IMR-90 (cell line): ENCODE measurements around the gene CAPN10. TPM values are rescaled to one million over a fixed set of nuclear protein-coding genes. Genes with fewer than 3 reads are reported as not detected.
"Not testable (repeated sequence)": the region's sequence is repeated elsewhere in the genome, so short reads cannot be mapped to it uniquely, and the experiment has no call there.

ENCODE experiments used
- ATAC-seq: fragments of 200-7000 bp; cut with Tn5 transposase; 2 replicates; pipeline ENCODE4 v1.9.1; 2020; ENCODE audit warnings: low read depth, mild to moderate bottlenecking, moderate library complexity
- BruUV-seq: library from RNA; stranded (reverse); fragments of 400-500 nt; replicated peaks from 2 replicates; lab custom pipeline; 2021; lab: Mats Ljungman, UMichigan
- CTCF ChIA-PET: fragments of 300-600 bp; formaldehyde crosslinking; extraction: SDS; loops from one replicate; lab custom pipeline; 2021; ENCODE audit warnings: antibody characterized with exemption; lab: Yijun Ruan, JAX
- POLR2A ChIA-PET: fragments of 300-600 bp; sonication (Branson Sonifier 250); formaldehyde crosslinking; loops from one replicate; lab custom pipeline; 2022; ENCODE audit warnings: antibody characterized with exemption; ENCODE audit not compliant: unreplicated experiment; lab: Charles Lee
- DNase-seq: peaks from one replicate; pipeline ENCODE4 v3.0.0; 2013
- H2AFZ ChIP-seq: replicated peaks from 2 replicates; pipeline ENCODE3; 2013; ENCODE audit warnings: low read length, mild to moderate bottlenecking; ENCODE audit not compliant: poor library complexity
- H2AK5ac ChIP-seq: 2 replicates; pipeline ENCODE4 v1.6.1; 2013; ENCODE audit warnings: low read depth, low read length, inconsistent platforms
- H2AK9ac ChIP-seq: replicated peaks from 2 replicates; pipeline ENCODE3; 2013; ENCODE audit warnings: mild to moderate bottlenecking, low read depth, low read length, moderate library complexity; ENCODE audit not compliant: poor library complexity
- H2BK120ac ChIP-seq: 2 replicates; pipeline ENCODE4 v1.6.1; 2013; ENCODE audit warnings: low read depth, low read length, inconsistent platforms
- H2BK15ac ChIP-seq: 3 replicates; pipeline ENCODE4 v1.6.1; 2013; ENCODE audit warnings: low read depth, low read length, inconsistent platforms
- H2BK20ac ChIP-seq: 2 replicates; pipeline ENCODE4 v1.6.1; 2013; ENCODE audit warnings: low read depth, mild to moderate bottlenecking, inconsistent platforms, low read length, moderate library complexity
- H2BK5ac ChIP-seq: 2 replicates; pipeline ENCODE4 v1.6.1; 2013; ENCODE audit warnings: mild to moderate bottlenecking, low read depth, low read length, inconsistent platforms; ENCODE audit not compliant: poor library complexity, severe bottlenecking
- H3K14ac ChIP-seq: replicated peaks from 2 replicates; pipeline ENCODE4 v1.6.1; 2013; ENCODE audit warnings: low read depth, low read length, inconsistent platforms
- H3K18ac ChIP-seq: 2 replicates; pipeline ENCODE4 v1.6.1; 2013; ENCODE audit warnings: low read depth, low read length, control low read depth
- H3K23ac ChIP-seq: 2 replicates; pipeline ENCODE4 v1.6.1; 2013; ENCODE audit warnings: low read depth, low read length, inconsistent platforms
- H3K27ac ChIP-seq: 2 replicates; pipeline ENCODE4 v1.5.1; 2013; ENCODE audit warnings: mild to moderate bottlenecking, control low read depth, low read length; ENCODE audit not compliant: insufficient read depth
- H3K27me3 ChIP-seq: 2 replicates; pipeline ENCODE4 v1.6.1; 2013; ENCODE audit warnings: low read length; ENCODE audit not compliant: control insufficient read depth, insufficient read depth
- H3K36me3 ChIP-seq: 2 replicates; pipeline ENCODE4 v1.6.1; 2013; ENCODE audit warnings: low read length, mixed read lengths; ENCODE audit not compliant: control insufficient read depth, insufficient read depth
- H3K4ac ChIP-seq: 2 replicates; pipeline ENCODE4 v1.6.1; 2013; ENCODE audit warnings: low read depth, low read length, inconsistent platforms
- H3K4me1 ChIP-seq: 2 replicates; pipeline ENCODE4 v1.6.1; 2013; ENCODE audit warnings: low read length, mixed read lengths; ENCODE audit not compliant: control insufficient read depth, insufficient read depth
- H3K4me2 ChIP-seq: 2 replicates; pipeline ENCODE4 v1.6.1; 2013; ENCODE audit warnings: low read depth, mild to moderate bottlenecking, control low read depth, low read length, moderate library complexity
- H3K4me3 ChIP-seq: 2 replicates; pipeline ENCODE4 v1.5.1; 2013; ENCODE audit warnings: low read depth, mild to moderate bottlenecking, control low read depth, low read length, moderate library complexity; ENCODE audit not compliant: insufficient read depth
- H3K56ac ChIP-seq: 2 replicates; pipeline ENCODE4 v1.6.1; 2013; ENCODE audit warnings: low read length, inconsistent platforms; ENCODE audit not compliant: insufficient read depth; ENCODE audit errors: extremely low read depth
- H3K79me1 ChIP-seq, 2 experiments: 2 replicates each; pipeline ENCODE4 v1.6.1; 2013; ENCODE audit warnings: low read length in 2 of 2, inconsistent platforms in 1 of 2, low read depth in 1 of 2
- H3K9ac ChIP-seq: 2 replicates; pipeline ENCODE4 v1.6.1; 2013; ENCODE audit warnings: low read depth, low read length, control low read depth
- H3K9me1 ChIP-seq: 2 replicates; pipeline ENCODE4 v1.6.1; 2013; ENCODE audit warnings: low read length, inconsistent platforms; ENCODE audit not compliant: insufficient read depth
- H3K9me3 ChIP-seq: 2 replicates; pipeline ENCODE4 v1.6.1; 2013; ENCODE audit warnings: low read length; ENCODE audit not compliant: control insufficient read depth, insufficient read depth
- H4K20me1 ChIP-seq: 2 replicates; pipeline ENCODE4 v1.6.1; 2013; ENCODE audit warnings: low read length, inconsistent platforms; ENCODE audit not compliant: insufficient read depth
- H4K5ac ChIP-seq: 2 replicates; pipeline ENCODE4 v1.6.1; 2013; ENCODE audit warnings: mild to moderate bottlenecking, low read depth, low read length, control low read depth
- H4K8ac ChIP-seq, 2 experiments: 2 replicates each; pipeline ENCODE4 v1.6.1; 2013; ENCODE audit warnings: low read depth in 2 of 2, low read length in 2 of 2, control low read depth in 1 of 2, inconsistent platforms in 1 of 2
- H4K91ac ChIP-seq: 2 replicates; pipeline ENCODE4 v1.6.1; 2013; ENCODE audit warnings: low read depth, low read length, inconsistent platforms; ENCODE audit not compliant: insufficient read depth
- CEBPB ChIP-seq: IDR thresholded peaks from 2 replicates; pipeline ENCODE4 v1.6.1; 2012; ENCODE audit warnings: low read depth, low read length, improper control_type of control experiment
- CHD1 ChIP-seq: IDR thresholded peaks from 2 replicates; pipeline ENCODE4 v1.6.1; 2012; ENCODE audit warnings: low read depth, low read length, improper control_type of control experiment
- FOS ChIP-seq: fragments of 150-350 bp; IDR thresholded peaks from 2 replicates; pipeline ENCODE4 v1.6.1; 2016; ENCODE audit warnings: low read depth, low read length
- MAFK ChIP-seq: IDR thresholded peaks from 2 replicates; pipeline ENCODE4 v1.6.1; 2012; ENCODE audit warnings: low read depth, low read length, improper control_type of control experiment
- RCOR1 ChIP-seq: IDR thresholded peaks from 2 replicates; pipeline ENCODE4 v1.6.1; 2012; ENCODE audit warnings: mild to moderate bottlenecking, low read length, improper control_type of control experiment; ENCODE audit not compliant: insufficient replicate concordance
- RFX5 ChIP-seq: IDR thresholded peaks from 2 replicates; pipeline ENCODE4 v1.8.0; 2012; ENCODE audit warnings: low read depth, mild to moderate bottlenecking, low read length, moderate library complexity
- SMC3 ChIP-seq: fragments of 150-350 bp; IDR thresholded peaks from 2 replicates; pipeline ENCODE4 v1.6.1; 2016; ENCODE audit warnings: low read depth, mild to moderate bottlenecking, antibody characterized with exemption, low read length, moderate library complexity
- WGBS, 2 experiments: methylation state at CpG; one replicate each; pipeline versions ENCODE4 v1.1.5 to v1.1.7; 2013; ENCODE audit warnings: missing lambda C conversion rate in 2 of 2; ENCODE audit not compliant: insufficient read length in 1 of 2; ENCODE audit errors: extremely low coverage in 2 of 2; 5-methylcytosine and 5-hydroxymethylcytosine counted together
- dilution Hi-C: fragments of 300-500 bp; cut with HindIII; formaldehyde crosslinking; loops from one replicate; pipeline ENCODE4 v1.14.3; 2018; ENCODE audit warnings: low sequenced_read_pairs; ENCODE audit not compliant: unreplicated experiment
- in situ Hi-C: fragments of 300-500 bp; cut with MboI; formaldehyde crosslinking; loops from 3 replicates; pipeline ENCODE4 v1.14.3; 2019; ENCODE audit warnings: low sequenced_read_pairs, inconsistent platforms, mixed read lengths
- intact Hi-C: fragments of 100-400 bp; cut with micrococcal nuclease; formaldehyde crosslinking; loops from 2 replicates; pipeline ENCODE4 v1.10.0; 2022
- polyA plus RNA-seq, 3 experiments: library from polyadenylated mRNA; depleted of rRNA; stranded (reverse); fragments of >200 nt; gene quantifications; 2 replicates each; pipeline ENCODE4 v1.2.3, GENCODE V29; 2012; ENCODE audit warnings: low replicate concordance in 1 of 3
- total RNA-seq: library from RNA; depleted of rRNA; stranded (reverse); fragments of >200 nt; gene quantifications from 2 replicates; pipeline ENCODE4 v1.2.3, GENCODE V29; 2012

The CAPN10 gene
- total and polyA plus RNA-seq, 2 of the 4 experiments (the other 2 are of a cell fraction): 6.3 to 20.9 TPM

GRCh38 chr2:240538031-240538780, 48.3 kb upstream of the CAPN10 start:
- no peak overlapping the region for H3K23ac ChIP-seq
- no peaks in the 10 kb centered on the region for H3K9me3 ChIP-seq
- no TSS peak for BruUV-seq
- in situ Hi-C loops: no loop called here
- H3K27ac ChIP-seq: no peak overlapping the region
- H4K91ac ChIP-seq: no peak overlapping the region
- H2AFZ ChIP-seq: no peak overlapping the region
- ChIA-PET CTCF (no interaction called here), POLR2A (no interaction called here)
- H2BK15ac ChIP-seq: no peak overlapping the region
- H3K4me1 ChIP-seq: no peaks in the 10 kb centered on the region
- no peak overlapping the region for H2BK20ac ChIP-seq
- peaks cover 0 to 2% of the 10 kb centered on the region in 2 experiments; a peak in 2 of 4 replicates for H3K79me1 ChIP-seq
- H4K5ac ChIP-seq: no peak overlapping the region
- TF ChIP-seq SMC3: no peak
- no peak for TF ChIP-seq CEBPB
- TF ChIP-seq CHD1: no peak
- no peak for TF ChIP-seq MAFK
- no peak for TF ChIP-seq RCOR1
- no peak for TF ChIP-seq FOS
- no peak for TF ChIP-seq RFX5
- H2AK5ac ChIP-seq: no peak overlapping the region
- H2AK9ac ChIP-seq: no peak overlapping the region
- no peak for ATAC-seq
- H3K27me3 ChIP-seq: no peaks in the 10 kb centered on the region
- no peak overlapping the region for H3K18ac ChIP-seq
- dilution Hi-C loops: no loop called here
- H3K9ac ChIP-seq: no peak overlapping the region
- H3K56ac ChIP-seq: no peak overlapping the region
- H3K9me1 ChIP-seq: peaks cover 4% of the 10 kb centered on the region; the same call in 1 of the 2 replicates
- no peak overlapping the region for H3K4ac ChIP-seq
- intact Hi-C loops: no loop called here
- DNase-seq: no peak
- peaks cover 6% of the 10 kb centered on the region for H3K36me3 ChIP-seq
- no peak overlapping the region for H3K4me3 ChIP-seq
- H2BK120ac ChIP-seq: no peak overlapping the region
- H2BK5ac ChIP-seq: no peak overlapping the region
- WGBS, 2 experiments: 100% methylated on average over 6 of the region's 43 CpGs; no CpG with 5 or more reads in 1 of the 2 experiments
- H4K8ac ChIP-seq: no peak overlapping the region
- no peaks in the 10 kb centered on the region for H4K20me1 ChIP-seq
- H3K14ac ChIP-seq: no peak overlapping the region
- H3K4me2 ChIP-seq: no peak overlapping the region

GRCh38 chr2:240539101-240539500, 47.4 kb upstream of the CAPN10 start:
- H3K27ac ChIP-seq, H4K5ac ChIP-seq, H3K4me3 ChIP-seq, H3K9me3 ChIP-seq, H2AK9ac ChIP-seq, CTCF ChIA-PET, ATAC-seq, H3K36me3 ChIP-seq, H3K9ac ChIP-seq, H3K18ac ChIP-seq, H3K4me2 ChIP-seq, H2BK15ac ChIP-seq, H3K4ac ChIP-seq, H3K9me1 ChIP-seq, H3K14ac ChIP-seq, H2AFZ ChIP-seq, BruUV-seq, H3K4me1 ChIP-seq, H3K27me3 ChIP-seq, in situ Hi-C loops, H3K23ac ChIP-seq, H2BK120ac ChIP-seq, H4K8ac ChIP-seq, H2AK5ac ChIP-seq, H2BK5ac ChIP-seq, H4K91ac ChIP-seq, DNase-seq, dilution Hi-C loops, H3K56ac ChIP-seq, H4K20me1 ChIP-seq, POLR2A ChIA-PET, H3K79me1 ChIP-seq, H2BK20ac ChIP-seq, intact Hi-C loops: not testable (repeated sequence)
- 100% methylated on average over 8 of the region's 17 CpGs; no CpG with 5 or more reads in 1 of the 2 experiments for WGBS, 2 experiments
